NCI-H510A treated with DMSO at 0.1 percent for 48 hours (cell line): ENCODE data around the gene TMEM217.
"Not testable (repeated sequence)": the region's sequence is repeated elsewhere in the genome, so short reads cannot be mapped to it uniquely, and the experiment has no call there.

ENCODE experiments used
- DNase-seq: peaks from one replicate; lab custom pipeline; 2025; lab: John Stamatoyannopoulos, UW

TMEM217 gene

DNA sequence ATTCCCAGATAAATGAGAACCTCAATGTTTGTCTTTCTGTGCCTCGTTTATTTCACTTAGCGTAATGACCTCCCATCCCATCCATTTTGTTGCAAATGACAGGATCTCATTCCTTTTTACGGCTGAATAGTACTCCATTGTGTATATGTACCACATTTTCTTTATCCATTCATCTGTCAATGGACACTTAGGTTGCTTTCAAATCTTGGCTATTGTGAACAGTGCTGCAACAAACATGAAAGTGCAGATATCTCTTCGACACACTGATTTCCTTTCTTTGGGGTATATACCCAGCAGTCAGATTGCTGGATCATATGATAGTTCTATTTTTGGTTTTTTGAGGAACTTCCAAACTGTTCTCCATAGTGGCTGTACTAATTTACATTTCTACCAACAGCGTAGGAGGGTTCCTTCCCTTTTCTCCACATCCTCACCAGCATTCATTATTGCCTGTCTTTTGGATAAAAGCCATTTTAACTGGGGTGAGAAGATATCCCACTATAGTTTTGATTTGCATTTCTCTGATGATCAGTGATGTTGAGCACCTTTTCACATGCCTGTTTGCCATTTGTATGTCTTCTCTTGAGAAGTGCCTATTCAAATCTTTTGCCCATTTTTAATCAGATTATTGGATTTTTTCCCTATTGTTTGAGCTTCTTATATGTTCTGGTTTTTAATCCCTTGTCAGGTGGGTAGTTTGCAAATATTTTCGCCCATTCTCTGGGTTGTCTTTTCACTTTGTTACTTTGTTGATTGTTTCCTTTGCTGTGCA is 71.8 kb downstream of the TMEM217 start:
- not testable (repeated sequence) for DNase-seq

DNA sequence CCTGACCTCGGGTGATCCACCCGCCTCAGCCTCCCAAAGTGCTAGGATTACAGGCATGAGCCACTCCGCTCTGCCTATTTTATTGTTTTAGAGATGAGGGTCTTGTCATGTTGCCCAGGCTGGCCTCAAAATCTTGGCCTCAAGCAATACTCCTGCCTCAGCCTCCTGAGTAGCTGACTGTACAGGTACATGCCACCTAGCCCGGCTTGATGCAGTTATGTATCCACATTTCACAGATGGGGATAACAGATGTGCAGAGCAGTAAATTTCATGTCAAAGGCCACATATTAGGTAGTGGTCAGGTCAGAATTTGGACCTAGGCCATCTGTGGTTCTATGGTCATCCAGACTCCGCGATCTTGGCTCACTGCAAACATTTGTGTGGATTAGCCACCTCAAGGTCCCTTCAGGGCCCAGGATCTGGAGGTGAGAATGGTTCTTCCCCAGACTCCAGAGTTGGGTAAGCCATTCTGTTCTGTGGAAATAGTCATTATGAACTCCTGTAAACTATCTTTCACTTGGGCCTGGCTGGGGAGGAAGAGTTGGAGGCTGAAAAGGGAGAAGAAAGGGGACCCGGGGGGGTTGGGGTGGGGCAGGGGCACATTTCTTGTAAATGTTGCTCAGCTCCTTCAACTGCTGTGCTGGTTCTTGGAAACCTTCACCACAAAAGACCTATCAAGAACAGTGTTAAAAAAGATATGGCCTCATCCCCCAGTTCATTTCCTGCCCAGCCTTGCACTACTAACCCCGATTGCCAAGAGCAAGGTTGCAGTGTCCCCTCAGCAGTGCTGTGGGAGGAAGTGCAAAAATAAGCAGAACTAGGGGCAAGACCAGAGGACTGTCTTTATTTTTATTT is 75.0 kb downstream of the TMEM217 start:
- no peak for DNase-seq

DNA sequence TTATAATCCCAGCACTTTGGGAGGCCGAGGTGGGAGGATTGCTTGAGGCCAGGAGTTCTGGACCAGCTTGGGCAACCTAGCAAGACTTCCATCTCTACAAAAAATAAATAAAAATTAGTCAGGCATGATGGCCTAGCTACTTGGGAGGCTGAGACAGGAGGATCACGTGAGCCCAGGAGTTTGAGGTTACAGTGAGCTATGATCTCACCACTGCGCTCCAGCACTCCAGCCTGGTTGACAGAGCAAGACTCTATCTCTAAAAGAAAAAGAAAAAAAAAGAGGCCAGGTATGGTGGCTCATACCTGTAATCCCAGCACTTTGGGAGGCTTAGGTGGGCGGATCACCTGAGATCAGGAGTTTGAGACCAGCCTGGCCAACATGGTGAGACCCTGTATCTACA is 77.3 kb downstream of the TMEM217 start:
- not testable (repeated sequence) for DNase-seq

DNA sequence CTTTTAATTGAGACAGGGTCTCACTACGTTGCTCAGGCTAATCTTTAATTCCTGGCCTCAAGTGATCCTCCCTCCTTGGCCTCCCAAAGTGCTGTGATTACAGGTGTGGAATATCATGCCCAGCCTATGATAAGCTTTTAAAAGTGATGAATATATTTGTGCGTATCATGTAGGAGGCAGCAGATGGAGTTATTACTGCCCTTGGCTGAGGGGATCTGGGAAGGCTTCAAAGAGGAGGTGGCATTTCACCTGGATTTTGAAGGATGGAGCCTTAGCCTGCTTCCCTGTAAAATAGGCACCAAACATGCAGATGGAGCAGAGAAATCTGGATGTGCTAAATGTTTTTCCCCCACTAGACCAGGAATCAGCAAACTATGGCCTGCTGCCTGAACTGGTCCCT is 77.9 kb downstream of the TMEM217 start:
- DNase-seq, result no peak

DNA sequence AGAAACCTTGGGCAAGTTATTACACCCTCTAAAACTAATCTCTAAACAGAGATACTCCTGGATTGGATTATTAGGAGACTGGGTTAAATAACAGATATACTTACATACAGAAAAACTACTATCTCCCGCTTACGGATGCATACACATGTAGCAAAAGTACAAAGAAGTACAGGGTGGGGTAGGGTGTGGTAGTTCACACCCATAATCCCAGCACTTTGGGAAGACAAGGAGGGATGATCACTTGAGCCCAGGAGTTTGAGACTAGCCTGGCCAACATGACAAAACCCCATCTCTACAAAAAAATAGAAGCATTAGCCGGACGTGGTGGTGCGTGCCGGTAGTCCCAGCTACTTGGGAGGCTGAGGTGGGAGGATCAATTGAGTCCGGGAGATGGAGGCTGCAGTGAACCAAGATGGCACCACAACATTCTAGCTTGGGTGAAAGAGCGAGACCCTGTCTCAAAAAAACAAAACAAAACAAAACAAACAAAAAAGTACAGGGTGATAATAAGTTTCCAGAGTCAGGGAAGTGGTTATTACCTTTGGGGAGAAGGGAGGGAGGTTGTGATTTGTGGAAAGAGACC is 79.9 kb downstream of the TMEM217 start:
- no peak for DNase-seq

DNA sequence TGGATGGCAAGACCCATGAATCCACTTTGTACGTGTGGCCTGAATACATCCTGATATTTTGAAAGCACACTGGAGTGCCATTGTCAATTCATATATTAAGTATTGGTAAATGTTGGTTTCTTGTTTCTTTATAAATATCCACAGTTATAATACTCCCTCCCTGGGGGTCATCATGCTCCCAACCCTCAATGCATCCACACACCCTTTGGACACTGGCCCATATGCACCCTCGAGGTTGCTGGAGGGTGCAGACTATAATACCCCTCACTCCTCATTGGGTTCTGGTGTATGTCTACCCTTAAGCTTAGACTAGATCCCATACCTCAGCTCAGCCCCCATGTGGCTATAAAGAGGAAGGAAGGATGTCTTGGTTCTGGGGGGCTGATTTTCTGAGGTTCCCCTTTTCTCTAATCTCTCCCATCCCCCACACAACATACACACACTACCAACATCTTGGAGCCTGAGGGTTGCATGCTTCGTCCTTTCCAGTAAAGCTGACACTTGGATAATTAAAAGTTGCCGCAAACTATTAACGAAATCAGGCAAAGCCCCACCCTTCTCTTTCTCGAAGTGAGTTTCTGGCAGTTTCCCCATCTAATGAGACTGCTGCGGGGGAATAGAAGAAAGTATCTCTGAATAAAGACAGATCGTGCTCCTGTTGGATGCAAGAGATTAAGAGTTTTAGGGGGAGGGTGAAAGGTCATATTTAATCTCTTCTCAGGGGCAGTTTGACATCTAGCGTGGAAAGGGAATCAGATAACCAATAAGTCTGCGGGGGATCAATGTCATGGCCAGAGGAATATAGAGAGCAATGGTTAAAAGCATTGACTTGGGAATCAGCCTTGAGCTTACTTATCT is 80.6 kb downstream of the TMEM217 start:
- no peak for DNase-seq

DNA sequence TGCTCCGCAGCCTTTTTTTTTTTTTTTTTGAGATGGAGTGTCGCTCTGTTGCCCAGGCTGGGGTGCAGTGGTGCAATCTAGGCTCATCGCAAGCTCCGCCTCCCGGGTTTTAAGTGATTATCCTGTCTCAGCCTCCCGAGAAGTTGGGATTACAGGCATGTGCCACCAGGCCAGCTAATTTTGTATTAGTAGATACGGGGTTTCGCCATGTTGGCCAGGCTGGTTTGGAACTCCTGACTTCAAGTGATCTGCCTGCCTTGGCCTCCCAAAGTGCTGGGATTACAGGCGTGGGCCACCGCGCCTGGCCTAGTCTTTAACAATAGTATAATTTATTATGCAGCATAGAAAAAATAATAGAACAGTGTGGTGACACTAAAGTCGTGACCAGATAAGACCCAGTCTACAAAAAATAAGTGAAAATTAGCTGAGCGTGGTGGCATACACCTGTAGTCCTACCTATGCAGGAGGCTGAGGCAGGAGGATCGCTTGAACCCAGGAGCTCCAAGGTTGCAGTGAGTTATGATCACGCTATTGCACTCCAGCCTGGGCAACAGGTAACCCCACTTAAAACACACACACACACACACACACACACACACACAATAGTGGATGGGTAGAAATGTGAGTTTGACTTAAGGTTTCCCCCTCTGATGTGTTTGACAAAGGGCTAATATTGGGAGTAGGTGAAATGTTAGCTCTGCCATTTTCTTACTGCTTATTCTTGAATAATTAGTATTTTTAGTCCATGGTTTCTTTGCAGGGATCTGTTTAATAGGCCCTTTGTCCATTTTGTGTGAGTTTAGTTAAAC is 81.5 kb downstream of the TMEM217 start:
- no peak for DNase-seq

DNA sequence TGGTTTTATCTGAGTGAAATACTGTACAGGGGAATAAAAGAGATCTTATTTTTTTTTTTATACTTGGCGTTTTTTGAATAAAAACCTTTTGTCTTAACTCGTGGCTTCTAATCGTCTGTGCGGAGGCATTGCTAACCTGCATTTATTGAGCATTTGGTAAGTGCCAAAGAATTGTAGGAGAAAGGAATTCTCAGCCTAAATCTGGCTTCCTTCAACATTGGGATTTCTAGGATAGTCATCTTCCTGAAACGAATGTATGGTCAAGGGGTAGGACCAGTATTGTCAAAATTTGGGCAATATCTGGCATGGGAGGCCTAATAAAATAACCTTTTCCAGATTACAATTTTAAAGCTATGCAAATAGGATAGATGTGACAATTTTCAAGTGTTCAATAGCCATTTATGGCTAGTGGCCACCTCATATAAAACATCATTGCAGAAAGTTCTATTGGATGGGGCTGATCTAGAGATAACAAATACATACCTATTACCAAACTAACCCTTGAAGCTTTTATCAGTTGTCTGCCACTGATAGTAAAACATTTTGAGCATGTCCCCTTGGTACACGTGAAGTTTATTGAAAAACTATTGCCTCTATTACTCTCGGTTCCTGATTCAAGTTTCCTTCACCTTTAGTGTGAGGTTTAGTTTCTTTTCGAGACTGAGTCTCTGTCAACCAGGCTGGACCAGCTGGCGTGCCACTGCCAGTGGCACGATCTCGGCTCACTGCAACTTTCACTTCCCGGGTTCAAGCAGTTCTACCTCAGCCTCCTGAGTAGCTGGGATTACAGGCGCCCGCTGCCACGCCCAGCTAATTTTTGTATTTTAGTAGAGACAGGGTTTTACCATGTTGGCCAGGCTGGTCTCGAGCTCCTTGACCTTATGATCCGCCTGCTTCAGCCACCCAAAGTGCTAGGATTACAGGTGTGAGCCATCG is 82.3 kb downstream of the TMEM217 start:
- no peak for DNase-seq

DNA sequence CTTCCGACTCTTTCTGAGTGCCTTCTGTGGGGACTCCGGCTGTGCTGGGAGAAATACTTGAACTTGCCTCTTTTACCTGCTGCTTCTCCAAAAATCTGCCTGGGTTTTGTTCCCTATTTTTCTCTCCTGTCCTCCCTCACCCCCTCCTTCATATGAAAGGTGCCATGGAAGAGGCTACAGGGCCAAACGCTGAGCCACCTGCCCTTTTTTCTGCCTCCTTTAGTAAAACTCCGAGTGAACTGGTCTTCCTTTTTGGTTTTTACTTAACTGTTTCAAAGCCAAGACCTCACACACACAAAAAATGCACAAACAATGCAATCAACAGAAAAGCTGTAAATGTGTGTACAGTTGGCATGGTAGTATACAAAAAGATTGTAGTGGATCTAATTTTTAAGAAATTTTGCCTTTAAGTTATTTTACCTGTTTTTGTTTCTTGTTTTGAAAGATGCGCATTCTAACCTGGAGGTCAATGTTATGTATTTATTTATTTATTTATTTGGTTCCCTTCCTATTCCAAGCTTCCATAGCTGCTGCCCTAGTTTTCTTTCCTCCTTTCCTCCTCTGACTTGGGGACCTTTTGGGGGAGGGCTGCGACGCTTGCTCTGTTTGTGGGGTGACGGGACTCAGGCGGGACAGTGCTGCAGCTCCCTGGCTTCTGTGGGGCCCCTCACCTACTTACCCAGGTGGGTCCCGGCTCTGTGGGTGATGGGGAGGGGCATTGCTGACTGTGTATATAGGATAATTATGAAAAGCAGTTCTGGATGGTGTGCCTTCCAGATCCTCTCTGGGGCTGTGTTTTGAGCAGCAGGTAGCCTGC is 83.2 kb downstream of the TMEM217 start:
- DNase-seq, result no peak

DNA sequence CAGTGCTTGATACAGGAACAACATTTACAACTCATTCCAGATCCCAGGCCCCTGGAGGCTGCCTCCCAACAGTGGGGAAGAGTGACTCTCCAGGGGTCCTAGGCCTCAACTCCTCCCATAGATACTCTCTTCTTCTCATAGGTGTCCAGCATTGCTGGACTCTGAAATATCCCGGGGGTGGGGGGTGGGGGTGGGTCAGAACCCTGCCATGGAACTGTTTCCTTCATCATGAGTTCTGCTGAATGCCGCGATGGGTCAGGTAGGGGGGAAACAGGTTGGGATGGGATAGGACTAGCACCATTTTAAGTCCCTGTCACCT is 83.8 kb downstream of the TMEM217 start:
- DNase-seq, result no peak

DNA sequence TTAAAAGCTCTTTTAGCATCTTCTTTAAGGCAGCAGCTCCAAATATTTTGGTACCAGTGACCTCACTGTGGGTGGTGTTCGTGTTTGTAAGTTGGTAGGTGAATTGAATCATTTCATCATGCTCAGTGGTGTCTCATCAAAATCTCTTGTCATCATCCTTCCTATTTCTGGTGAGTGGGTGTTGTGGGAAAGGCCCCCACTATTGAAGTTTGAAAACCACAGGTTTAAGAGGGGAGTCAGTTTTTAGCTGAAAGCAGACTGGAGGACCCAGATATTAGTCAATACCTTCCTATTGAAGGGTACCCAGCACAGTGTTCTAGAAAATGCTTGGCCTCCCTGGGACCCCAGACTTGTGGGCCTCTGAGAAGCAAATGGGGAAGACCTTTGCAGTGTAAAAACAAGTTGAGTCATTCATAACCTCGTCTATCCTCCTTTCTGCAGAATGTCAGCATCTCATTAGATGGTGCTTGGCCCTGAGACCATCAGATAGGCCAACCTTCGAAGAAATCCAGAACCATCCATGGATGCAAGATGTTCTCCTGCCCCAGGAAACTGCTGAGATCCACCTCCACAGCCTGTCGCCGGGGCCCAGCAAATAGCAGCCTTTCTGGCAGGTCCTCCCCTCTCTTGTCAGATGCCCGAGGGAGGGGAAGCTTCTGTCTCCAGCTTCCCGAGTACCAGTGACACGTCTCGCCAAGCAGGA is 84.3 kb downstream of the TMEM217 start:
- DNase-seq, result no peak

DNA sequence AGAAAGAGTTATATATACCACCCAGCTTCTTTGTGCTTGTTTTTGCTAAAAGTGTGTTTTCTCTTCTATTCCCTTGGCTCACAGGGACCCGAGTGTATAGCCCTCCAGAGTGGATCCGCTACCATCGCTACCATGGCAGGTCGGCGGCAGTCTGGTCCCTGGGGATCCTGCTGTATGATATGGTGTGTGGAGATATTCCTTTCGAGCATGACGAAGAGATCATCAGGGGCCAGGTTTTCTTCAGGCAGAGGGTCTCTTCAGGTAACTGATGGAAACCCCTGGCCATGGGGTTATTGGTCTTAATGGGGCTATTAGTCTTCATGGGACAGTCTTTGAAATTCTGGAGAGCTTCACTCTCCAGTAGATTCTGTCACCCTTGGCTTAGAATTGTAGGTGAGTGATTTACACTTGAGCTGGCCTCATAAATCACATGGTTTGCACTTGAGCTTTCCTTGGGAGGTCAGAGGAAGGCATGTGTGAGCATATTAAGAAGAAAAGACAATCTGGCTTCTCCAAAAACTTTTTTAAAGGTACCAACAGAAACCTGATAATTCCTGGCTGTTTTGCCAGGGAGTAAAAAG is 84.9 kb downstream of the TMEM217 start:
- no peak for DNase-seq

DNA sequence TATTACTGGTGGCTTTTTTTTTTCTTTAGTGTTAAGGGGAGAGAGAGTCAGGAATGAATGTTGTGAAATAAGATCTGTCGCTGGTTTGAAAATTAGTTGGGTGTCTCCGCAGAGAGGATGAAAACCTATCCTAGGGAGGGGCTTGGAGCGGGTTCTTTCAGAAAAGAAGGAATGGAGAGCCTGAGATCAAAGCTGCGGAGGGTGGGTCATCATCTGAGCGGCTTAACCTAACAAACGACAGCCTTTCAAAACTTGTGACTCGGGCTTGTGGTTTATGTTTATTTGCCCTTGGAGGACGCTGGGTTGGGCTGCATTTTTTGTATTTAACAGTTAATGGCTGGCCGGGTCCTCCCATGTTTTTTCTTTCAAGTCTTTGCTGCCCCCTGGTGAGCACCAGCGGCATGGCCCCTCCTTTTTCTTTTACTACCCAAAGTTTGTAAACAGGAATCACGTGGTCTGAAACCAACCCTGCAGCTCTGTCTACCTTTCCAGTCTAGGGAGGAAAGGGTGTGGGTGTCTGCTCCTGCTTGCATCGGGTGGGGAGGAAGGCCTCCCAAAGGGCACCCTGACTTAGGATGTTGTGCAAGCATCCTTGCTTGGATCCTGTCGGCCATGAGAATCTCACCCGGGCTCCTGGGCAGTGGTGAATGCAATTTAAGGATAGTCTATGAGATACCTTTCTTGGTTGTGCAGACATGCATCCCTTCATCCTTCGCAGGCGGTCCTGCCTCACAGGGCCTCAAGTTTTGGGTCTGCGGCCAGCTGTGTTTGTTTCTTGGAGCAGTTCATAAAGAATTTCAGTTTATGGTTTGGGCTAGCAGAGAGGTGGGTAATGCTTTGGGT is 85.8 kb downstream of the TMEM217 start:
- peak; percentile 99 for DNase-seq

DNA sequence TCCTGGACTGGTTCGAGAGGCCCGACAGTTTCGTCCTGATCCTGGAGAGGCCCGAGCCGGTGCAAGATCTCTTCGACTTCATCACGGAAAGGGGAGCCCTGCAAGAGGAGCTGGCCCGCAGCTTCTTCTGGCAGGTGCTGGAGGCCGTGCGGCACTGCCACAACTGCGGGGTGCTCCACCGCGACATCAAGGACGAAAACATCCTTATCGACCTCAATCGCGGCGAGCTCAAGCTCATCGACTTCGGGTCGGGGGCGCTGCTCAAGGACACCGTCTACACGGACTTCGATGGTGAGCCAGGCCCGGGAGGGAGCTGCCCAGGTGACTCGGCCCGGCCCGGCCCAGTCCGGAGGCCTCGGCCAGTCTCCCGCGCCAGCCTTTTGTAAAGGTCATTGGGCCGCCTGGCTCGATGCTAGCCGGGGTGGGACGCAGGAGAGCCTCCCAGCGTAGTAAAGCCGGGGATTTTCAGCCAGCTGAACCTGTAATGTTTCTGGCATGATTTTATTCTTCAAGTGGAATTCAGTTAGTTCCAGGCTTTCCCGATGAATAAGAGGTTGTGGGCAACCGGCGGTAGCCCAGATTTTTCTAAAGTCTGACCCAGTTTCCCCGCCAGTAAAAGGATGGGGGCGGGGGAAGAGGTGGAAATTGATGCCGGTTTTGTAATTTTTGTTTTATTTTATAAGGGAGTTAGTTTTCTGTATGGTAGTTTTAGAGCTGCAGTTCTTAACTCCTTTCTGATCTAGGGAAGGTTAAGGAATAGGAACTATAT is 86.6 kb downstream of the TMEM217 start:
- peak; percentile 49 for DNase-seq

DNA sequence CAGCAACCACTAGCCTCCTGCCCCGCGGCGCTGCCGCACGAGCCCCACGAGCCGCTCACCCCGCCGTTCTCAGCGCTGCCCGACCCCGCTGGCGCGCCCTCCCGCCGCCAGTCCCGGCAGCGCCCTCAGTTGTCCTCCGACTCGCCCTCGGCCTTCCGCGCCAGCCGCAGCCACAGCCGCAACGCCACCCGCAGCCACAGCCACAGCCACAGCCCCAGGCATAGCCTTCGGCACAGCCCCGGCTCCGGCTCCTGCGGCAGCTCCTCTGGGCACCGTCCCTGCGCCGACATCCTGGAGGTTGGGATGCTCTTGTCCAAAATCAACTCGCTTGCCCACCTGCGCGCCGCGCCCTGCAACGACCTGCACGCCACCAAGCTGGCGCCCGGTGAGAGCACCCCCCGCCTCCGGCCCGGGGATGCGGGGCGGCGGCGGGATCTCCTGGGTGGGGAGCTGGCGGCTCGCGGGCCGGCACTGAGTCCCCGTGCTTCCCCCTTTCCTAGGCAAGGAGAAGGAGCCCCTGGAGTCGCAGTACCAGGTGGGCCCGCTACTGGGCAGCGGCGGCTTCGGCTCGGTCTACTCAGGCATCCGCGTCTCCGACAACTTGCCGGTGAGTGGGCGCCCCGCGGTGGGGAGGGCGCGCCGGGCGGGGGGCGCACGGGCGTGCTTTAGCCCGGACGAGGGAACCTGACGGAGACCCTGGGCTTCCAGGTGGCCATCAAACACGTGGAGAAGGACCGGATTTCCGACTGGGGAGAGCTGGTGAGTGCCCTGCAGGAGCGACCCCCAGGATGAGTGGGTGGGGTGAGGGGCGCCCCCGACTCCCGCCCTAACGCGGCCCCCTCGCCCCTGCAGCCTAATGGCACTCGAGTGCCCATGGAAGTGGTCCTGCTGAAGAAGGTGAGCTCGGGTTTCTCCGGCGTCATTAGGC is 87.4 kb downstream of the TMEM217 start:
- peak; percentile 68 for DNase-seq
